Caco-2 (cell line): Measurements from ENCODE around the gene TCTA. TPM values are rescaled to one million over a fixed set of nuclear protein-coding genes. Genes with fewer than 3 reads are reported as not detected.

Experiments used
- BruUV-seq: library from RNA; stranded (reverse); fragments of 400-500 nt; replicated peaks from 2 replicates; lab custom pipeline; 2021; lab: Mats Ljungman, UMichigan
- CTCF ChIA-PET: fragments of 300-600 bp; sonication (Branson Sonifier 250); formaldehyde crosslinking; loops from one replicate; lab custom pipeline; 2022; ENCODE audit warnings: antibody characterized with exemption; lab: Charles Lee
- POLR2A ChIA-PET: fragments of 300-600 bp; sonication (Branson Sonifier 250); formaldehyde crosslinking; loops from one replicate; lab custom pipeline; 2022; ENCODE audit warnings: antibody characterized with exemption; lab: Charles Lee
- DNase-seq, 2 experiments: peaks; one replicate each; pipeline versions ENCODE4 v3.0.0 to v3.0.0-alpha.2; 2020 to 2022
- H3K27me3 ChIP-seq: replicated peaks from 2 replicates; pipeline ENCODE4 v1.6.0; 2011; ENCODE audit warnings: low read length; ENCODE audit not compliant: control insufficient read depth, insufficient read depth
- H3K36me3 ChIP-seq: 2 replicates; pipeline ENCODE4 v1.5.1; 2011; ENCODE audit warnings: low read length; ENCODE audit not compliant: control insufficient read depth, insufficient read depth
- H3K4me1 ChIP-seq: fragments of 250-450 bp; sonication (Bioruptor Pico); 2 replicates; pipeline ENCODE4 v1.5.1; 2020; ENCODE audit warnings: mild to moderate bottlenecking
- H3K4me3 ChIP-seq: 2 replicates; pipeline ENCODE4 v1.5.1; 2011; ENCODE audit warnings: low read depth, mild to moderate bottlenecking, control low read depth, low read length
- H3K9me3 ChIP-seq: fragments of 250-450 bp; sonication (Bioruptor Pico); 2 replicates; pipeline ENCODE4 v1.5.1; 2020; ENCODE audit warnings: mild to moderate bottlenecking, moderate library complexity
- H3K27ac Mint-ChIP-seq: one replicate; pipeline ENCODE4 v1.8.0; 2022; ENCODE audit warnings: mixed read lengths; ENCODE audit not compliant: unreplicated experiment
- H3K27me3 Mint-ChIP-seq: one replicate; pipeline ENCODE4 v1.8.0; 2022; ENCODE audit warnings: mixed read lengths; ENCODE audit not compliant: insufficient read depth, unreplicated experiment
- H3K36me3 Mint-ChIP-seq: one replicate; pipeline ENCODE4 v1.8.0; 2022; ENCODE audit warnings: mild to moderate bottlenecking, mixed read lengths; ENCODE audit not compliant: insufficient read depth, unreplicated experiment
- H3K4me1 Mint-ChIP-seq: one replicate; pipeline ENCODE4 v1.8.0; 2022; ENCODE audit warnings: low read depth, mixed read lengths; ENCODE audit not compliant: unreplicated experiment
- H3K4me3 Mint-ChIP-seq: one replicate; pipeline ENCODE4 v1.8.0; 2022; ENCODE audit warnings: mild to moderate bottlenecking, moderate library complexity, mixed read lengths; ENCODE audit not compliant: unreplicated experiment
- H3K9me3 Mint-ChIP-seq: one replicate; pipeline ENCODE4 v1.8.0; 2022; ENCODE audit warnings: mixed read lengths; ENCODE audit not compliant: unreplicated experiment
- CTCF ChIP-seq, 2 experiments: fragments of 200-600 bp in 1 of 2; IDR thresholded peaks; 1 replicate in 1 of 2; 2 replicates in 1 of 2; pipeline versions ENCODE4 v1.5.1 to v1.8.0; 2011 to 2022; ENCODE audit warnings: antibody characterized with exemption in 1 of 2, control low read depth in 1 of 2, inconsistent platforms in 1 of 2, low read depth in 1 of 2, low read length in 1 of 2, mild to moderate bottlenecking in 1 of 2, moderate library complexity in 1 of 2; ENCODE audit not compliant: insufficient read depth in 1 of 2, severe bottlenecking in 1 of 2, unreplicated experiment in 1 of 2
- intact Hi-C: fragments of 100-400 bp; cut with micrococcal nuclease; formaldehyde crosslinking; loops from one replicate; pipeline ENCODE4 v1.10.0; 2022; ENCODE audit not compliant: unreplicated experiment
- total RNA-seq: library from RNA; stranded (reverse); gene quantifications from 2 replicates; pipeline ENCODE4 v1.2.3, GENCODE V29; 2022

TCTA gene
- total RNA-seq, 1 experiment from 2014 or later: 15.5 TPM

- Mint-ChIP-seq H3K4me1 (peaks cover 7% of the 10 kb centered on the region), H3K9me3 (no peaks in the 10 kb centered on the region), H3K27ac (peak overlapping the region; percentile 69), H3K36me3 (peaks cover 47% of the 10 kb centered on the region), H3K27me3 (no peaks in the 10 kb centered on the region), H3K4me3 (no peak overlapping the region)
- Histone ChIP-seq H3K27me3 (no peaks in the 10 kb centered on the region), H3K9me3 (no peaks in the 10 kb centered on the region), H3K4me1 (no peaks in the 10 kb centered on the region), H3K4me3 (no peak overlapping the region), H3K36me3 (no peaks in the 10 kb centered on the region)
- POLR2A ChIA-PET: interaction anchor here (0.6 kb wide), 1 partner anchor 40 kb away, joined by 6 read pairs; no protein-coding TSS in a partner anchor
- peak; percentile 23 to 37 for DNase-seq
- intact Hi-C loops: no loop called here
- CTCF ChIA-PET: no interaction called here
- no TSS peak for BruUV-seq
- TF ChIP-seq CTCF (IDR thresholded peaks at IDR 0.05; ENCODE audit: insufficient read depth in 1 of 2, low read depth in 1 of 2, low read length in 1 of 2, severe bottlenecking in 1 of 2, unreplicated experiment in 1 of 2): no peak
Measured at GRCh38 chr3:49378249-49378895, 33.9 kb upstream of the TCTA start.

GRCh38 chr3:49383387-49383786 is 28.8 kb upstream of the TCTA start:
- H3K4me1 ChIP-seq: no peaks in the 10 kb centered on the region
- no peak overlapping the region for H3K4me3 ChIP-seq
- no TSS peak for BruUV-seq
- ChIA-PET CTCF (no interaction called here), POLR2A (interaction anchor here (0.5 kb wide), 1 partner anchor 81 kb away, joined by 4 read pairs; no protein-coding TSS in a partner anchor)
- Mint-ChIP-seq H3K9me3 (no peaks in the 10 kb centered on the region), H3K36me3 (peaks cover 30% of the 10 kb centered on the region), H3K27ac (no peak overlapping the region), H3K27me3 (no peaks in the 10 kb centered on the region), H3K4me3 (no peak overlapping the region), H3K4me1 (no peaks in the 10 kb centered on the region)
- no peaks in the 10 kb centered on the region for H3K36me3 ChIP-seq
- no peaks in the 10 kb centered on the region for H3K9me3 ChIP-seq
- DNase-seq: no peak
- TF ChIP-seq CTCF (IDR thresholded peaks at IDR 0.05; ENCODE audit: insufficient read depth in 1 of 2, low read depth in 1 of 2, low read length in 1 of 2, severe bottlenecking in 1 of 2, unreplicated experiment in 1 of 2): no peak
- intact Hi-C loops: no loop called here
- no peaks in the 10 kb centered on the region for H3K27me3 ChIP-seq

GRCh38 chr3:49385617-49386016 is 26.6 kb upstream of the TCTA start:
- DNase-seq: no peak
- Mint-ChIP-seq H3K4me3 (no peak overlapping the region), H3K9me3 (no peaks in the 10 kb centered on the region), H3K36me3 (peaks cover 27% of the 10 kb centered on the region), H3K27ac (no peak overlapping the region), H3K4me1 (no peaks in the 10 kb centered on the region), H3K27me3 (no peaks in the 10 kb centered on the region)
- CTCF ChIA-PET: no interaction called here
- intact Hi-C loops: no loop called here
- POLR2A ChIA-PET: no interaction called here
- no peaks in the 10 kb centered on the region for H3K27me3 ChIP-seq
- H3K4me1 ChIP-seq: no peaks in the 10 kb centered on the region
- H3K36me3 ChIP-seq: no peaks in the 10 kb centered on the region
- no peaks in the 10 kb centered on the region for H3K9me3 ChIP-seq
- H3K4me3 ChIP-seq: no peak overlapping the region
- TF ChIP-seq CTCF (IDR thresholded peaks at IDR 0.05; ENCODE audit: insufficient read depth in 1 of 2, low read depth in 1 of 2, low read length in 1 of 2, severe bottlenecking in 1 of 2, unreplicated experiment in 1 of 2): no peak
- BruUV-seq: no TSS peak
